GM12878 (cell line): Measurements from ENCODE around the gene ZNF107. TPM values are rescaled to one million over a fixed set of nuclear protein-coding genes. Genes with fewer than 3 reads are reported as not detected.

Source experiments
- ASH2L ChIP-seq: fragments of 300-600, 200-600 bp; sonication (generic); IDR thresholded peaks from 2 replicates; pipeline ENCODE4 v1.6.1; 2017; ENCODE audit warnings: low read depth, mild to moderate bottlenecking, borderline replicate concordance
- ATF2 ChIP-seq: IDR thresholded peaks from 2 replicates; pipeline ENCODE4 v1.6.1; 2012; ENCODE audit warnings: low read length, inconsistent platforms
- CBFB ChIP-seq: IDR thresholded peaks from 2 replicates; pipeline ENCODE4 v1.6.1; 2016; ENCODE audit warnings: antibody characterized with exemption, low read depth
- EZH2 ChIP-seq: IDR thresholded peaks from 2 replicates; pipeline ENCODE4 v1.6.1; 2012; ENCODE audit warnings: low read depth, mild to moderate bottlenecking, control low read depth, inconsistent platforms, low read length, borderline replicate concordance; ENCODE audit not compliant: control insufficient read depth
- FOS ChIP-seq: IDR thresholded peaks from 3 replicates; pipeline ENCODE4 v1.6.1; 2011; ENCODE audit warnings: borderline replicate concordance; ENCODE audit not compliant: insufficient read length; ENCODE audit errors: extremely low read depth
- GATAD2B ChIP-seq: fragments of 450-650 bp; conservative IDR thresholded peaks from 2 replicates; pipeline ENCODE4 v1.6.1; 2017; ENCODE audit warnings: low read depth, mild to moderate bottlenecking, moderate library complexity
- LARP7 ChIP-seq: fragments of 450-650 bp; IDR thresholded peaks from 2 replicates; pipeline ENCODE4 v1.6.1; 2017; ENCODE audit warnings: mild to moderate bottlenecking
- MEF2A ChIP-seq: IDR thresholded peaks from 2 replicates; pipeline ENCODE4 v1.6.1; 2011; ENCODE audit warnings: low read depth, mild to moderate bottlenecking, low read length, moderate library complexity; ENCODE audit not compliant: insufficient read depth
- NBN ChIP-seq: fragments of 450-650 bp; IDR thresholded peaks from 2 replicates; pipeline ENCODE4 v1.6.1; 2016
- POLR2AphosphoS5 ChIP-seq: IDR thresholded peaks from 2 replicates; pipeline ENCODE4 v1.6.1; 2011; ENCODE audit warnings: mild to moderate bottlenecking, low read length, inconsistent platforms
- RB1 ChIP-seq: fragments of 450-650 bp; formaldehyde crosslinking; IDR thresholded peaks from 2 replicates; pipeline ENCODE4 v1.6.1; 2017; ENCODE audit warnings: mild to moderate bottlenecking, borderline replicate concordance
- REST ChIP-seq: IDR thresholded peaks from 2 replicates; pipeline ENCODE4 v1.6.1; 2012; ENCODE audit warnings: mild to moderate bottlenecking, low read depth, low read length
- SIX5 ChIP-seq: IDR thresholded peaks from 2 replicates; pipeline ENCODE4 v1.6.1; 2011; ENCODE audit warnings: mild to moderate bottlenecking, low read depth, low read length, moderate library complexity; ENCODE audit not compliant: severe bottlenecking
- TBL1XR1 ChIP-seq: IDR thresholded peaks from 2 replicates; pipeline ENCODE4 v1.6.1; 2012; ENCODE audit warnings: low read depth, low read length, improper control_type of control experiment
- TCF12 ChIP-seq: IDR thresholded peaks from 2 replicates; pipeline ENCODE4 v1.6.1; 2011; ENCODE audit warnings: low read depth, mild to moderate bottlenecking, low read length
- TCF3 ChIP-seq: IDR thresholded peaks from 2 replicates; pipeline ENCODE4 v1.6.1; 2012; ENCODE audit warnings: low read depth, mild to moderate bottlenecking, low read length, borderline replicate concordance; ENCODE audit not compliant: insufficient read depth
- USF1 ChIP-seq: IDR thresholded peaks from 2 replicates; pipeline ENCODE4 v1.6.1; 2011; ENCODE audit warnings: borderline replicate concordance, low read depth, mild to moderate bottlenecking, moderate library complexity, mixed read lengths, low read length; ENCODE audit not compliant: insufficient read depth; ENCODE audit errors: extremely low read length
- YBX1 ChIP-seq: fragments of 450-650 bp; IDR thresholded peaks from 2 replicates; pipeline ENCODE4 v1.6.1; 2016; ENCODE audit warnings: antibody characterized with exemption
- ZNF217 ChIP-seq: fragments of 450-650 bp; IDR thresholded peaks from 2 replicates; pipeline ENCODE4 v1.6.1; 2017; ENCODE audit warnings: antibody characterized with exemption, mild to moderate bottlenecking
- polyA plus RNA-seq, 11 experiments: library from polyadenylated mRNA; depleted of rRNA in 4 of 11; unstranded in 6 of 11; stranded (reverse) in 5 of 11; fragments of >200 nt; fragmentation: Nextera tagmentation in 4 of 11; fragmentation: Illumina TruSeq in 1 of 11; extraction: Ambion mirVana in 4 of 11; extraction: Trizol in 1 of 11; gene quantifications; 1 replicate in 1 of 11; 2 replicates in 10 of 11; pipeline versions ENCODE4 v1.2.1 to v1.2.3, GENCODE V29; 2011 to 2016; ENCODE audit warnings: inconsistent platforms in 2 of 11, missing spikeins in 2 of 11, low read depth in 1 of 11
- total RNA-seq, 4 experiments: library from RNA; depleted of rRNA in 3 of 4; stranded (reverse); fragments of >200 nt in 3 of 4; fragmentation: Illumina TruSeq in 1 of 4; extraction: Trizol in 1 of 4; gene quantifications; 2 replicates each; pipeline versions ENCODE4 v1.2.1 to v1.2.3, GENCODE V29; 2013 to 2021
- TF ChIP-seq, protein P1 (sequence below): fragments of 150-350 bp; IDR thresholded peaks from 2 replicates; pipeline ENCODE4 v1.6.1; 2014; ENCODE audit warnings: mild to moderate bottlenecking, low read depth, low read length
- TF ChIP-seq, protein P2 (sequence below): fragments of 450-650 bp; IDR thresholded peaks from 2 replicates; pipeline ENCODE4 v1.6.1; 2017; ENCODE audit warnings: mild to moderate bottlenecking

The ZNF107 gene
- total and polyA plus RNA-seq, 10 of the 15 experiments (the other 5 are each of a cell fraction or from before 2014, with no cell fraction given), result 3.2 to 23.3 (median 13.7) TPM

- TF ChIP-seq REST (0 out of 2 replicates have a peak, but pooled peaks have one; percentile 6), NBN (peak; percentile 64; the same call in 1 of the 2 replicates), RB1 (peak; percentile 78; the same call in 1 of the 2 replicates), CBFB (peak; percentile 74), GATAD2B (peak; percentile 67), TCF3 (peak; percentile 64; the same call in 1 of the 2 replicates), LARP7 (peak; percentile 80; the same call in 1 of the 2 replicates), POLR2AphosphoS5 (peak; percentile 97), TCF12 (peak; percentile 39; the same call in 1 of the 2 replicates), YBX1 (no peak), ATF2 (no peak), EZH2 (no peak), FOS (peak; percentile 65), USF1 (no peak), SIX5 (no peak), ZNF217 (peak; percentile 20; the same call in 1 of the 2 replicates), TBL1XR1 (no peak), MEF2A (no peak), ASH2L (no peak)
- TF ChIP-seq, protein P1, sequence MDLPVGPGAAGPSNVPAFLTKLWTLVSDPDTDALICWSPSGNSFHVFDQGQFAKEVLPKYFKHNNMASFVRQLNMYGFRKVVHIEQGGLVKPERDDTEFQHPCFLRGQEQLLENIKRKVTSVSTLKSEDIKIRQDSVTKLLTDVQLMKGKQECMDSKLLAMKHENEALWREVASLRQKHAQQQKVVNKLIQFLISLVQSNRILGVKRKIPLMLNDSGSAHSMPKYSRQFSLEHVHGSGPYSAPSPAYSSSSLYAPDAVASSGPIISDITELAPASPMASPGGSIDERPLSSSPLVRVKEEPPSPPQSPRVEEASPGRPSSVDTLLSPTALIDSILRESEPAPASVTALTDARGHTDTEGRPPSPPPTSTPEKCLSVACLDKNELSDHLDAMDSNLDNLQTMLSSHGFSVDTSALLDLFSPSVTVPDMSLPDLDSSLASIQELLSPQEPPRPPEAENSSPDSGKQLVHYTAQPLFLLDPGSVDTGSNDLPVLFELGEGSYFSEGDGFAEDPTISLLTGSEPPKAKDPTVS, result no peak
- TF ChIP-seq, protein P2, sequence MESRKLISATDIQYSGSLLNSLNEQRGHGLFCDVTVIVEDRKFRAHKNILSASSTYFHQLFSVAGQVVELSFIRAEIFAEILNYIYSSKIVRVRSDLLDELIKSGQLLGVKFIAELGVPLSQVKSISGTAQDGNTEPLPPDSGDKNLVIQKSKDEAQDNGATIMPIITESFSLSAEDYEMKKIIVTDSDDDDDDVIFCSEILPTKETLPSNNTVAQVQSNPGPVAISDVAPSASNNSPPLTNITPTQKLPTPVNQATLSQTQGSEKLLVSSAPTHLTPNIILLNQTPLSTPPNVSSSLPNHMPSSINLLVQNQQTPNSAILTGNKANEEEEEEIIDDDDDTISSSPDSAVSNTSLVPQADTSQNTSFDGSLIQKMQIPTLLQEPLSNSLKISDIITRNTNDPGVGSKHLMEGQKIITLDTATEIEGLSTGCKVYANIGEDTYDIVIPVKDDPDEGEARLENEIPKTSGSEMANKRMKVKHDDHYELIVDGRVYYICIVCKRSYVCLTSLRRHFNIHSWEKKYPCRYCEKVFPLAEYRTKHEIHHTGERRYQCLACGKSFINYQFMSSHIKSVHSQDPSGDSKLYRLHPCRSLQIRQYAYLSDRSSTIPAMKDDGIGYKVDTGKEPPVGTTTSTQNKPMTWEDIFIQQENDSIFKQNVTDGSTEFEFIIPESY, result no peak
These were observed at the start of gene ZNF107 (continued) for GRCh38 chr7:64665980-64666662.
